OCI-LY3 (cell line): ENCODE results near the gene KPNA2.

Experiments
- CTCF ChIP-seq: fragments of 200-600, 300-600 bp; sonication (generic); IDR thresholded peaks from 2 replicates; pipeline ENCODE4 v1.5.1; 2014; ENCODE audit warnings: antibody characterized with exemption, low read length, low read depth
- EZH2phosphoT487 ChIP-seq: fragments of 200-600 bp; shearing (Covaris generic); IDR thresholded peaks from 2 replicates; pipeline ENCODE4 v1.6.1; 2018; ENCODE audit warnings: antibody characterized with exemption, mixed run types, low read depth

GRCh38 chr17:67995570-67996263 is 39.8 kb upstream of the KPNA2 start:
- TF ChIP-seq CTCF (peak; percentile 26; the same call in 1 of the 2 replicates), EZH2phosphoT487 (no peak)
